Measurements from ENCODE around the gene SRRM4.

SRRM4 gene

GRCh38 chr12:119171291-119171690, 189.9 kb downstream of the SRRM4 start:
- DNase-seq (ENCODE audit: low read depth): no peak

- no peak for DNase-seq (ENCODE audit: low read depth)
These were observed 190.5 kb downstream of the SRRM4 start for GRCh38 chr12:119171691-119172425.

- DNase-seq (ENCODE audit: low read depth): no peak
These were observed 193.7 kb downstream of the SRRM4 start for GRCh38 chr12:119175081-119175480.

GRCh38 chr12:119176267-119177055, 195.1 kb downstream of the SRRM4 start:
- no peak for DNase-seq (ENCODE audit: low read depth)

- DNase-seq (ENCODE audit: low read depth): no peak
These were observed 195.7 kb downstream of the SRRM4 start for GRCh38 chr12:119177056-119177325.

- no peak for DNase-seq (ENCODE audit: low read depth)
These were observed 196.5 kb downstream of the SRRM4 start for GRCh38 chr12:119177724-119178380.

- no peak for DNase-seq (ENCODE audit: low read depth)
These were observed 197.4 kb downstream of the SRRM4 start, which contains the start of gene HSPB8 for GRCh38 chr12:119178544-119179334. HSPB8 (plus strand) TSS chr12:119178931; CDS start chr12:119179313, 382 bp downstream.

- DNase-seq (ENCODE audit: low read depth): no peak
These were observed 198.1 kb downstream of the SRRM4 start for GRCh38 chr12:119179335-119180021.

GRCh38 chr12:119180380-119181040, 199.2 kb downstream of the SRRM4 start:
- DNase-seq (ENCODE audit: low read depth): no peak

GRCh38 chr12:119181202-119181601, 199.9 kb downstream of the SRRM4 start:
- DNase-seq (ENCODE audit: low read depth): no peak

- DNase-seq (ENCODE audit: low read depth): no peak
These were observed 200.6 kb downstream of the SRRM4 start for GRCh38 chr12:119181944-119182343.

GRCh38 chr12:119182701-119183493, 201.6 kb downstream of the SRRM4 start:
- no peak for DNase-seq (ENCODE audit: low read depth)

GRCh38 chr12:119183942-119184695, 202.8 kb downstream of the SRRM4 start:
- no peak for DNase-seq (ENCODE audit: low read depth)

- no peak for DNase-seq (ENCODE audit: low read depth)
These were observed 213.9 kb downstream of the SRRM4 start for GRCh38 chr12:119195256-119195655.

- DNase-seq (ENCODE audit: low read depth): no peak
These were observed 217.1 kb downstream of the SRRM4 start for GRCh38 chr12:119198440-119198839.

GRCh38 chr12:119200601-119201000, 219.3 kb downstream of the SRRM4 start:
- no peak for DNase-seq (ENCODE audit: low read depth)

GRCh38 chr12:119201789-119202543, 220.6 kb downstream of the SRRM4 start:
- no peak for DNase-seq (ENCODE audit: low read depth)

GRCh38 chr12:119202544-119202943, 221.2 kb downstream of the SRRM4 start:
- DNase-seq (ENCODE audit: low read depth): no peak

- DNase-seq (ENCODE audit: low read depth): no peak
These were observed 222.8 kb downstream of the SRRM4 start for GRCh38 chr12:119204131-119204530.

Measured in activated T-cell treated with anti-CD3 and anti-CD28 coated beads for 24 hours (primary cell).